SK-N-MC (cell line): ENCODE data around the gene NOMO2.
"Not testable (repeated sequence)": the region's sequence is repeated elsewhere in the genome, so short reads cannot be mapped to it uniquely, and the experiment has no call there.

Source experiments
- DNase-seq: peaks from one replicate; pipeline ENCODE4 v3.0.0-alpha.2; 2011; ENCODE audit warnings: low read depth, low spot score
- H3K27ac ChIP-seq: fragments of 200-600 bp; sonication (generic); 2 replicates; pipeline ENCODE4 v1.5.1; 2016; ENCODE audit warnings: mixed run types
- H3K36me3 ChIP-seq: fragments of 200-600 bp; sonication (generic); 2 replicates; pipeline ENCODE4 v1.6.1; 2017; ENCODE audit warnings: antibody characterized with exemption, low read length, mixed read lengths; ENCODE audit not compliant: insufficient read depth
- H3K4me3 ChIP-seq: fragments of 200-600 bp; sonication (generic); 2 replicates; pipeline ENCODE4 v1.5.1; 2016
- H3K9ac ChIP-seq: fragments of 200-600 bp; sonication (generic); 2 replicates; pipeline ENCODE4 v1.8.0; 2017; ENCODE audit warnings: mixed run types, mixed read lengths; ENCODE audit not compliant: insufficient read length
- H3K9me3 ChIP-seq: fragments of 200-600 bp; sonication (generic); 2 replicates; pipeline ENCODE4 v1.6.1; 2017; ENCODE audit warnings: low read depth, mild to moderate bottlenecking, antibody characterized with exemption, low read length, moderate library complexity, mixed read lengths
- EZH2 ChIP-seq: fragments of 200-600 bp; sonication (generic); IDR thresholded peaks from one replicate; pipeline ENCODE4 v1.6.1; 2017; ENCODE audit warnings: antibody characterized with exemption
- FOXP2 ChIP-seq: optimal IDR thresholded peaks from 2 replicates; pipeline ENCODE3; 2011; ENCODE audit warnings: mild to moderate bottlenecking, moderate library complexity; ENCODE audit not compliant: insufficient read depth; ENCODE audit errors: extremely low read length, control extremely low read depth
- POLR2AphosphoS5 ChIP-seq: IDR thresholded peaks from 2 replicates; pipeline ENCODE4 v1.6.1; 2012; ENCODE audit warnings: mild to moderate bottlenecking, low read depth, low read length, borderline replicate concordance

NOMO2 gene

DNA sequence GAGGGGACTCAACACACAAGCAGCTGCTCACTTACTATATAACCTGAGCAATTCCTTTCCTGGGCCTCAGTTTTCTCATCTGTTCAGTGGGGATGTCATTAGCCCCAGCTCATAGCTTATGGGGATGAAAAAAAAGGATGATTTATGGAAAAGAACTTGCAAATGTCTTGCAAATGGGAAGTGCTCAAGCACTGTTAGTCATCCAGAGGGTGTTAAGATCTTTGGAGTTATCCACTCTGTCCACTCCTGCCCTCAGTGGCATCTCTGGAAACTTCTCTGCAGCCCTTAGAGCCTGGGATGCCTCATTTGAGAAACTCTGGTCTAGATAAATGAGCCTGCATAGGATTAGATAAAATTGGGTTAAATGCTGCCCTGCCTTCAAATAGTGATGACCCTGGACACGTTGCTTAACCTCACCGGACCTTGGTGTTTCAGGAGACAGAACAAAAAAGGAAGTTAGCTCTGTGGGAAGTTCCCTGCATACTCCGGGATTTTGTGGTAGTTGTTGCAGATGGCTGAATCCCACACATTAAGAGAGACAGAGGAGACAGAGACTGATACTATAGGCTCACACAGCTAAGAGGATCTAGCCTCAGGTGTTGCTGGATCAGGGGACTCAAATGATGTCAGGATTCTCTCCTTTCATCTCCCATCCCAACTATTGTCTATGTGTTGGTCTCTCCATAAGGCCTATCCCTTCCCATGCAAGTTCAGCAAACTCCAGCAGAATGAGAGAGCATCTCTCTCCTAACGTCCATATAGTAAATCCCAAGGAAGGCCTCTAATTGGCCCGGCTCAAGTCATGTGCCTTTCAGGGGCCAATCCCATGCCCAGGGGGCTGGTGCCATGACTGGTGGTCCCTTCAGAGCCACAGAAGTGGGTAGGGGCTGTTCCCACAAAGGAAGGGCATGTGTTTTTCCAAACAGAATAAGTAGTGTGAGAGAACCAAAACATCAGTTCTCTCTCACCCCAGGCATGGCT lies 25.0 kb upstream of the NOMO2 start:
- not testable (repeated sequence) for H3K9me3 ChIP-seq, H3K27ac ChIP-seq, DNase-seq, H3K36me3 ChIP-seq, H3K4me3 ChIP-seq, H3K9ac ChIP-seq

DNA sequence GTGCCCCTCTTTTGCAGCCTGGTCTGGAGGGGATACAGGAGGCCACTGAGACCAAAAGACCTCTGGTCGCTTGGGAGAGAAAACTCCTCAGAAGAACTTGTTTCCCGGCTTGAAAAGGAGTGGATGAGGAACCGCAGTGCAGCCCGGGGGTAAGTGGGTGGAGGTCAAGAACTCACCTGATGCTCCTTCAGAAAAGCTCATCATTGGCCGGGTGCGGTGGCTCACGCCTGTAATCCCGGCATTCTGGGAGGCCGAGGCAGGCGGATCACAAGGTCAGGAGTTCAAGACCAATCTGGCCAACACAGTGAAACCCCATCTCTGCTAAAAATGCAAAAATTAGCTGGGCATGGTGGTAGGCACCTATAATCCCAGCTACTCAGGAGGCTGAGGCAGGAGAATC lies 23.9 kb upstream of the NOMO2 start:
- H3K9me3 ChIP-seq, DNase-seq, H3K27ac ChIP-seq, H3K36me3 ChIP-seq, H3K9ac ChIP-seq, H3K4me3 ChIP-seq: not testable (repeated sequence)

GRCh38 chr16:18582902-18583301 lies 21.0 kb upstream of the NOMO2 start:
- DNase-seq: no peak

DNA sequence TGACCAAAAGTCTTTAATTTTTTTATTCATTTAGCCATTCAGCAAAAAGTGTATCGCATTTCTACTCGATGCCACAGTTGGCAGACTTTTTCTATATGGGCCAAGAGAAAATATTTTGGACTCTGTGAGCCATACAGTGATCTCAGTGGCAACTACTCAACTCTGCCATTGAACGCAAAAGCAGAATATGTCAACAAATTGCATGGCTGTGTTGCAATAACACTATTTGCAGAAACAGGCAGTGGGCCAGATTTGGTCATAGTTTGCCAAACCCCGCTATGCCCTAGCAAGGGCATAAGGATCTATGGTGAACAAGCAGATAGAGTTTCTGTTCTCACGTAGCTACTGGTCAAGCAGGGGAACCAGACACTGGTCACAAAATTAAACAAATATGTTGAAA lies 18.5 kb upstream of the NOMO2 start:
- not testable (repeated sequence) for H3K27ac ChIP-seq, DNase-seq

More at GRCh38 chr16:18582902-18583301, 21.0 kb upstream of the NOMO2 start:
- TF ChIP-seq EZH2 (no peak), FOXP2 (no peak), POLR2AphosphoS5 (no peak)
- Histone ChIP-seq H3K4me3 (no peak overlapping the region), H3K27ac (no peak overlapping the region), H3K36me3 (no peaks in the 10 kb centered on the region), H3K9ac (no peak overlapping the region), H3K9me3 (no peaks in the 10 kb centered on the region)

GRCh38 chr16:18579261-18579660 lies 17.4 kb upstream of the NOMO2 start:
- not testable (repeated sequence) for DNase-seq, H3K9me3 ChIP-seq, H3K36me3 ChIP-seq, H3K27ac ChIP-seq, H3K9ac ChIP-seq, H3K4me3 ChIP-seq

More for the DNA sequence above, 18.5 kb upstream of the NOMO2 start:
- not testable (repeated sequence) for H3K4me3 ChIP-seq, H3K36me3 ChIP-seq, H3K9ac ChIP-seq, H3K9me3 ChIP-seq

DNA sequence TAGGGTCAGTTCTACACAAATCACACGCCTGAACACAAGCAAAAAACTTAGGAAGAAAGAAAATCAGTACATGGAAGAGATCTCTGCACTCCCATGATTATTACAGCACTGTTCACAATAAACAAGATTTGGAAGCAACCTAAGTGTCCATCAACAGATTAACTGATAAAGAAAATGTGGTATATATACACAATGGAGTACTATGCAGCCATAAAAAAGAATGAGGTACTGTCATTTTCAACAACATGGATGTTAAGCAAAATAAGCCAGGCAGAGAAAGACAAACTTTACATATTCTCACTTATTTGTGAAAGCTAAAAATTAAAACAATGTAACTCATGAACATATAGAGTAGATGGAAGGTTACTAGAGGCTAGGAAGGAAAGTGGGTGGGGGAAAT lies 16.0 kb upstream of the NOMO2 start:
- not testable (repeated sequence) for DNase-seq, H3K4me3 ChIP-seq, H3K36me3 ChIP-seq, H3K9me3 ChIP-seq, H3K27ac ChIP-seq, H3K9ac ChIP-seq

DNA sequence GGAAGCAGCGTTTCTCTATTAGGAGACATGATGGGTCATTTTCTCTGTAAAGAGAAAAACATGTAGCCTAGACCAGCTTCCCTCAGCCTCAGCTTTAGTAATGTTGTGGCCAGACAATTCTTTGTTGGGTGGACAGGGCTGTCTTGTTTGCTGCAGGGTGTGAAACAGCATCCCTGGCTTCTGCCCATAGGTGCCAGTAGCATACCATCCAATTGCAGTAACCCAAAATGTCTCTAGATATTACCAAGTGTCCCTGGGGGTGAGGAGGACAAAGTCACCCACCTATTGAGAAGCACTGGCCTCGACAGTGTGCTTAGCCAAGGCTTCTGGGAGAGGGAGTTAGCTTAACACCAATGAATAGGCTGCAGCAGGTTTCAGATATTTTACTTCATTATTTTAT lies 14.0 kb upstream of the NOMO2 start:
- not testable (repeated sequence) for DNase-seq, H3K4me3 ChIP-seq, H3K27ac ChIP-seq, H3K9ac ChIP-seq, H3K9me3 ChIP-seq, H3K36me3 ChIP-seq

- DNase-seq, H3K9ac ChIP-seq, H3K36me3 ChIP-seq, H3K9me3 ChIP-seq, H3K27ac ChIP-seq, H3K4me3 ChIP-seq: not testable (repeated sequence)
Measured at GRCh38 chr16:18575298-18575917, 13.5 kb upstream of the NOMO2 start.

- not testable (repeated sequence) for H3K4me3 ChIP-seq, H3K9me3 ChIP-seq, DNase-seq, H3K36me3 ChIP-seq, H3K27ac ChIP-seq, H3K9ac ChIP-seq
Measured at GRCh38 chr16:18573887-18574286, 12.0 kb upstream of the NOMO2 start.

- H3K4me3 ChIP-seq, H3K9ac ChIP-seq, H3K9me3 ChIP-seq, H3K27ac ChIP-seq, DNase-seq, H3K36me3 ChIP-seq: not testable (repeated sequence)
Measured at GRCh38 chr16:18572973-18573372, 11.1 kb upstream of the NOMO2 start.

DNA sequence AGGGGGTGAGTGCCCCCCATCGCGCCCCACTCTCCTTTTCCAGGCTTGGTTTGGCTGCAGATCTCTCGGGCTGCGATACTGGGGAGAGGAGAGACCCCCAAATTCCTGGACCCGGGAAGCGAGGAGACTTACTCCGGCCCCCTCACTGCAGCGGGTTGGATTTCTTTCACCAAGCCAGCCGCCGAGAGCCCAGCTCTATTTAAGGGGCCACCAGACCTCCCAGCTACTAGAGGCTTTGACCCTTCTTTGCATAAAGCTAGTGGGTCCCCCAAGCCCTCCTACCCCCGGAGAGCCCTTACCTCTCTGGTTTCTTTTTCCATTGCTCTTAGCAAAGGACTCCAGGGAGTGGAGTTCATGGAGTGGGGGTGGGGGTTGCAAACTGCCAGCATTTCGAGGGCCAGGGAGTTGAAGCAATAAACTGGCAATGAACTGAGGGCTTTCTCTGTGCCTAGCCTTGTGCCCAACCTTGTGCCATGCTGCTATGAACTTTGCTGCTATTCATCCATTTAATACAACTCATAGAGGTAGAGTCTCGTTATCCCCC lies 9.5 kb upstream of the NOMO2 start:
- not testable (repeated sequence) for H3K9me3 ChIP-seq, H3K9ac ChIP-seq, H3K27ac ChIP-seq, H3K4me3 ChIP-seq, DNase-seq, H3K36me3 ChIP-seq

- not testable (repeated sequence) for H3K9me3 ChIP-seq, H3K4me3 ChIP-seq, DNase-seq, H3K27ac ChIP-seq, H3K36me3 ChIP-seq, H3K9ac ChIP-seq
Measured at GRCh38 chr16:18570529-18571306, 8.8 kb upstream of the NOMO2 start.
